Measurements from ENCODE around the gene LSM2. TPM values are rescaled to one million over a fixed set of nuclear protein-coding genes. Genes with fewer than 3 reads are reported as not detected.

LSM2 gene
- total and polyA plus RNA-seq, 9 of the 15 experiments (the other 6 are each of a cell fraction or from before 2014, with no cell fraction given): 154 to 407 (median 223) TPM

GRCh38 chr6:31830886-31831335 is 24.1 kb upstream of the LSM2 start (continued):
- TF ChIP-seq, protein P1, sequence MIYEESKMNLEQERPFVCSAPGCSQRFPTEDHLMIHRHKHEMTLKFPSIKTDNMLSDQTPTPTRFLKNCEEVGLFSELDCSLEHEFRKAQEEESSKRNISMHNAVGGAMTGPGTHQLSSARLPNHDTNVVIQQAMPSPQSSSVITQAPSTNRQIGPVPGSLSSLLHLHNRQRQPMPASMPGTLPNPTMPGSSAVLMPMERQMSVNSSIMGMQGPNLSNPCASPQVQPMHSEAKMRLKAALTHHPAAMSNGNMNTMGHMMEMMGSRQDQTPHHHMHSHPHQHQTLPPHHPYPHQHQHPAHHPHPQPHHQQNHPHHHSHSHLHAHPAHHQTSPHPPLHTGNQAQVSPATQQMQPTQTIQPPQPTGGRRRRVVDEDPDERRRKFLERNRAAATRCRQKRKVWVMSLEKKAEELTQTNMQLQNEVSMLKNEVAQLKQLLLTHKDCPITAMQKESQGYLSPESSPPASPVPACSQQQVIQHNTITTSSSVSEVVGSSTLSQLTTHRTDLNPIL (CRISPR knock-in tag; IDR thresholded peaks at IDR 0.05): no peak
- TF ChIP-seq PML (IDR thresholded peaks at IDR 0.05; ENCODE audit: low read length) (peak; percentile 57; the same call in 1 of the 2 replicates), KAT7 (CRISPR knock-in tag; IDR thresholded peaks at IDR 0.05; ENCODE audit: borderline replicate concordance) (0 out of 2 replicates have a peak, but pooled peaks have one; percentile 2), POLR2B (IDR thresholded peaks at IDR 0.05; ENCODE audit: low read depth, partially characterized antibody) (no peak), SMARCA4 (IDR thresholded peaks at IDR 0.05) (no peak), ZNF384 (IDR thresholded peaks at IDR 0.05; ENCODE audit: low read depth, low read length) (peak; percentile 4; the same call in 1 of the 2 replicates), PYGO2 (tag; IDR thresholded peaks at IDR 0.05) (0 out of 2 replicates have a peak, but pooled peaks have one; percentile 5), HNRNPL (IDR thresholded peaks at IDR 0.05; ENCODE audit: low read depth, low read length) (no peak), SAP30 (IDR thresholded peaks at IDR 0.05; ENCODE audit: borderline replicate concordance, insufficient read depth, low read depth, low read length, poor library complexity, severe bottlenecking) (no peak), SPI1 (IDR thresholded peaks at IDR 0.05; ENCODE audit: borderline replicate concordance, low read depth, low read length) (no peak), ZBTB40 (IDR thresholded peaks at IDR 0.05) (peak; percentile 4; the same call in 1 of the 2 replicates), ZBTB40 (CRISPR knock-in tag; IDR thresholded peaks at IDR 0.05) (no peak)
- TF ChIP-seq, protein P2, sequence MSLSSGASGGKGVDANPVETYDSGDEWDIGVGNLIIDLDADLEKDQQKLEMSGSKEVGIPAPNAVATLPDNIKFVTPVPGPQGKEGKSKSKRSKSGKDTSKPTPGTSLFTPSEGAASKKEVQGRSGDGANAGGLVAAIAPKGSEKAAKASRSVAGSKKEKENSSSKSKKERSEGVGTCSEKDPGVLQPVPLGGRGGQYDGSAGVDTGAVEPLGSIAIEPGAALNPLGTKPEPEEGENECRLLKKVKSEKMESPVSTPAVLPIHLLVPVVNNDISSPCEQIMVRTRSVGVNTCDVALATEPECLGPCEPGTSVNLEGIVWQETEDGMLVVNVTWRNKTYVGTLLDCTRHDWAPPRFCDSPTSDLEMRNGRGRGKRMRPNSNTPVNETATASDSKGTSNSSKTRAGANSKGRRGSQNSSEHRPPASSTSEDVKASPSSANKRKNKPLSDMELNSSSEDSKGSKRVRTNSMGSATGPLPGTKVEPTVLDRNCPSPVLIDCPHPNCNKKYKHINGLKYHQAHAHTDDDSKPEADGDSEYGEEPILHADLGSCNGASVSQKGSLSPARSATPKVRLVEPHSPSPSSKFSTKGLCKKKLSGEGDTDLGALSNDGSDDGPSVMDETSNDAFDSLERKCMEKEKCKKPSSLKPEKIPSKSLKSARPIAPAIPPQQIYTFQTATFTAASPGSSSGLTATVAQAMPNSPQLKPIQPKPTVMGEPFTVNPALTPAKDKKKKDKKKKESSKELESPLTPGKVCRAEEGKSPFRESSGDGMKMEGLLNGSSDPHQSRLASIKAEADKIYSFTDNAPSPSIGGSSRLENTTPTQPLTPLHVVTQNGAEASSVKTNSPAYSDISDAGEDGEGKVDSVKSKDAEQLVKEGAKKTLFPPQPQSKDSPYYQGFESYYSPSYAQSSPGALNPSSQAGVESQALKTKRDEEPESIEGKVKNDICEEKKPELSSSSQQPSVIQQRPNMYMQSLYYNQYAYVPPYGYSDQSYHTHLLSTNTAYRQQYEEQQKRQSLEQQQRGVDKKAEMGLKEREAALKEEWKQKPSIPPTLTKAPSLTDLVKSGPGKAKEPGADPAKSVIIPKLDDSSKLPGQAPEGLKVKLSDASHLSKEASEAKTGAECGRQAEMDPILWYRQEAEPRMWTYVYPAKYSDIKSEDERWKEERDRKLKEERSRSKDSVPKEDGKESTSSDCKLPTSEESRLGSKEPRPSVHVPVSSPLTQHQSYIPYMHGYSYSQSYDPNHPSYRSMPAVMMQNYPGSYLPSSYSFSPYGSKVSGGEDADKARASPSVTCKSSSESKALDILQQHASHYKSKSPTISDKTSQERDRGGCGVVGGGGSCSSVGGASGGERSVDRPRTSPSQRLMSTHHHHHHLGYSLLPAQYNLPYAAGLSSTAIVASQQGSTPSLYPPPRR (CRISPR knock-in tag; IDR thresholded peaks at IDR 0.05; ENCODE audit: borderline replicate concordance): peak; percentile 58; the same call in 1 of the 2 replicates
